Measurements from ENCODE around the gene CHCHD6. TPM values are rescaled to one million over a fixed set of nuclear protein-coding genes. Genes with fewer than 3 reads are reported as not detected.

The CHCHD6 gene
- total RNA-seq, 1 experiment from 2014 or later, result 36.3 TPM

DNA sequence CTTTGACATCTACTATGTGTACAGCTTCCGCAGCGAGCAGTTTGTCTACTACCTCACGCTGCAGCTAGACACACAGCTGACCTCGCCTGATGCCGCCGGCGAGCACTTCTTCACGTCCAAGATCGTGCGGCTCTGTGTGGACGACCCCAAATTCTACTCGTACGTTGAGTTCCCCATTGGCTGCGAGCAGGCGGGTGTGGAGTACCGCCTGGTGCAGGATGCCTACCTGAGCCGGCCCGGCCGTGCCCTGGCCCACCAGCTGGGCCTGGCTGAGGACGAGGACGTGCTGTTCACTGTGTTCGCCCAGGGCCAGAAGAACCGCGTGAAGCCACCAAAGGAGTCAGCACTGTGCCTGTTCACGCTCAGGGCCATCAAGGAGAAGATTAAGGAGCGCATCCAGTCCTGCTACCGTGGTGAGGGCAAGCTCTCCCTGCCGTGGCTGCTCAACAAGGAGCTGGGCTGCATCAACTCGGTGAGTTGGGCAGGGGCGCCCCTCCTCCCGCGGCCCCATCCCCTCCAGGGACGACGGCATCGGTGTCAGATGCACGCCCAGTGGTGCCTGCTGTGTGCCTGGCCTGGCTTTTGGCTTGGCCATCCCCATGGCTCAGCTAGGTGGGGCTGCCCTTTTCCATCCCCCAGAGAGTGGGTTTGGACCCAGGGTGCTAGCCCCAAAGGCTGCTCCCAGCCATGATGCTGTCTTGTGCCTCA, 285.4 kb downstream of the CHCHD6 start:
- Histone ChIP-seq H3K79me2 (ENCODE audit: insufficient read depth, low read length) (peaks cover 61% of the 10 kb centered on the region), H3K27ac (ENCODE audit: low read depth, low read length) (no peak overlapping the region; the same call in 1 of the 2 replicates), H4K20me1 (ENCODE audit: insufficient read depth) (no peaks in the 10 kb centered on the region), H3K9me3 (ENCODE audit: control insufficient read depth in 1 of 2, insufficient read depth in 1 of 2, low read depth in 1 of 2, low read length in 2 of 2) (no peaks in the 10 kb centered on the region), H3K36me3 (ENCODE audit: control insufficient read depth in 1 of 2, insufficient read depth in 2 of 2, low read length in 2 of 2) (peaks cover 0 to 10% of the 10 kb centered on the region in 2 experiments; a peak in 2 of 4 replicates), H3K4me3 (replicated peaks in 1 of 2; ENCODE audit: low read depth in 1 of 2, low read length in 2 of 2) (no peak overlapping the region), H3K4me1 (ENCODE audit: control insufficient read depth in 1 of 2, insufficient read depth in 2 of 2, low read length in 2 of 2) (peaks cover 0 to 2% of the 10 kb centered on the region in 2 experiments; a peak in 1 of 4 replicates), H3K9me2 (ENCODE audit: insufficient read depth) (no peaks in the 10 kb centered on the region), H3K27me3 (ENCODE audit: insufficient read depth, low read length) (no peaks in the 10 kb centered on the region), H2AFZ (ENCODE audit: low read depth, low read length, poor library complexity, severe bottlenecking) (no peak overlapping the region), H3K4me2 (ENCODE audit: low read length) (no peak overlapping the region), H3K9ac (ENCODE audit: low read length) (no peak overlapping the region)
- intact Hi-C loops (cut with micrococcal nuclease), result loop anchor here (10.0 kb wide), 1 partner anchor 465 kb away; no protein-coding TSS in a partner anchor
- RAD21 ChIA-PET (ENCODE audit: low non-redundant PET in 1 of 2, low total read pairs in 2 of 2, uncharacterized antibody in 2 of 2, unreplicated experiment in 2 of 2), result no interaction called here
- ATAC-seq (no peak), DNase-seq (ENCODE audit: low read depth, low spot score) (no peak)
- no TSS peak for BruUV-seq (replicated peaks)
- POLR2A ChIA-PET, result no interaction called here
- TF ChIP-seq, protein P1, sequence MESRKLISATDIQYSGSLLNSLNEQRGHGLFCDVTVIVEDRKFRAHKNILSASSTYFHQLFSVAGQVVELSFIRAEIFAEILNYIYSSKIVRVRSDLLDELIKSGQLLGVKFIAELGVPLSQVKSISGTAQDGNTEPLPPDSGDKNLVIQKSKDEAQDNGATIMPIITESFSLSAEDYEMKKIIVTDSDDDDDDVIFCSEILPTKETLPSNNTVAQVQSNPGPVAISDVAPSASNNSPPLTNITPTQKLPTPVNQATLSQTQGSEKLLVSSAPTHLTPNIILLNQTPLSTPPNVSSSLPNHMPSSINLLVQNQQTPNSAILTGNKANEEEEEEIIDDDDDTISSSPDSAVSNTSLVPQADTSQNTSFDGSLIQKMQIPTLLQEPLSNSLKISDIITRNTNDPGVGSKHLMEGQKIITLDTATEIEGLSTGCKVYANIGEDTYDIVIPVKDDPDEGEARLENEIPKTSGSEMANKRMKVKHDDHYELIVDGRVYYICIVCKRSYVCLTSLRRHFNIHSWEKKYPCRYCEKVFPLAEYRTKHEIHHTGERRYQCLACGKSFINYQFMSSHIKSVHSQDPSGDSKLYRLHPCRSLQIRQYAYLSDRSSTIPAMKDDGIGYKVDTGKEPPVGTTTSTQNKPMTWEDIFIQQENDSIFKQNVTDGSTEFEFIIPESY (IDR thresholded peaks at IDR 0.05; ENCODE audit: extremely low read depth, insufficient replicate concordance, low read length), result no peak
- TF ChIP-seq EZH2phosphoT487 (IDR thresholded peaks at IDR 0.05; ENCODE audit: borderline replicate concordance), result no peak
- CTCF ChIA-PET, result no interaction called here

DNA sequence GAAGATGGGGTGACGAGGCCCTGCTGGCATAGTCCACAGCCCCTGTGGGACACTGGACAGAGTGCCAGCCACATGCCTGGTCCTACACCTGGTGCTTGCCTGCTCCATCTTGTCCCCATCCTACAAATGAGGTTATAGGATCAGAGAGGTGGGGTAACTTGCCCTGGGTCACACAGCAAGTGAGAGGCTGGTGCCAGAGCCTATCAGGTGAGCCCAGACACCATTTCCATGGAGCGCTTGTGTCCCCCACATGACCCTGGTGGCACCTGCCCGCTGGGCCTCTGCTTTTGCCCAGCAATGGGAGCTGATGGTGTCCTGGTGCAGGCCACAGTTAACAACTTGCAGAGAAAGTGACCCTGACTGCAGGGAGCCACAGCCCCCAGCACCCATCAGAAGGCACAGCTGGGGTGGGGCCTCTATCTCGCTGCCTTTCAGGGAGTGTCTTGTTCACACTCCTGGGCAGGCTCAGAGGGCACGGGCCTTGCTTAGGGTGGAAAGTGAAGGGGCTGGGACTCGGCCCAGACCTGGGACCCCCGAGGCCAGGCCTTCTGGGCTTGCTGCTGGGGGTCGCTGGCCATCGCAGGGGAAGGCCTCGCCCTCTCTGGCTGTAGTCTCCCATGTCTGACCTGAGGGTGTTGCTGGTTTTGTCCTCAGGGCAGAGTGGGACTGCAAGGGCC, 286.1 kb downstream of the CHCHD6 start:
- no peak overlapping the region; the same call in 1 of the 2 replicates for H3K27ac ChIP-seq (ENCODE audit: low read depth, low read length)
- ATAC-seq (no peak), DNase-seq (ENCODE audit: low read depth, low spot score) (no peak)
- H3K79me2 ChIP-seq (ENCODE audit: insufficient read depth, low read length), result peaks cover 55% of the 10 kb centered on the region
- H3K4me2 ChIP-seq (ENCODE audit: low read length), result no peak overlapping the region
- POLR2A ChIA-PET, result no interaction called here
- H4K20me1 ChIP-seq (ENCODE audit: insufficient read depth), result no peaks in the 10 kb centered on the region
- no peaks in the 10 kb centered on the region for H3K9me2 ChIP-seq (ENCODE audit: insufficient read depth)
- H3K36me3 ChIP-seq (ENCODE audit: control insufficient read depth in 1 of 2, insufficient read depth in 2 of 2, low read length in 2 of 2), result peaks cover 0 to 10% of the 10 kb centered on the region in 2 experiments; a peak in 2 of 4 replicates
- CTCF ChIA-PET, result no interaction called here
- H3K4me3 ChIP-seq (replicated peaks in 1 of 2; ENCODE audit: low read depth in 1 of 2, low read length in 2 of 2), result no peak overlapping the region
- no TSS peak for BruUV-seq (replicated peaks)
- H3K27me3 ChIP-seq (ENCODE audit: insufficient read depth, low read length), result no peaks in the 10 kb centered on the region
- RAD21 ChIA-PET (ENCODE audit: low non-redundant PET in 1 of 2, low total read pairs in 2 of 2, uncharacterized antibody in 2 of 2, unreplicated experiment in 2 of 2), result no interaction called here
- intact Hi-C loops (cut with micrococcal nuclease), result no loop called here
- no peak overlapping the region for H3K9ac ChIP-seq (ENCODE audit: low read length)
- H3K9me3 ChIP-seq (ENCODE audit: control insufficient read depth in 1 of 2, insufficient read depth in 1 of 2, low read depth in 1 of 2, low read length in 2 of 2), result no peaks in the 10 kb centered on the region
- no peaks in the 10 kb centered on the region; a peak in 1 of 4 replicates for H3K4me1 ChIP-seq (ENCODE audit: control insufficient read depth in 1 of 2, insufficient read depth in 2 of 2, low read length in 2 of 2)
- no peak overlapping the region for H2AFZ ChIP-seq (ENCODE audit: low read depth, low read length, poor library complexity, severe bottlenecking)
- TF ChIP-seq YY1 (IDR thresholded peaks at IDR 0.05; ENCODE audit: extremely low read depth, insufficient replicate concordance, low read depth, low read length) (no peak), RAD21 (IDR thresholded peaks at IDR 0.05; ENCODE audit: low read depth) (no peak), POLR2A (IDR thresholded peaks at IDR 0.05; ENCODE audit: borderline replicate concordance, extremely low read depth, insufficient read depth, insufficient read length) (no peak), SIN3A (IDR thresholded peaks at IDR 0.05; ENCODE audit: low read depth) (no peak), ZFX (IDR thresholded peaks at IDR 0.05) (no peak), SRF (IDR thresholded peaks at IDR 0.05; ENCODE audit: low read depth) (no peak), SP1 (IDR thresholded peaks at IDR 0.05; ENCODE audit: low read depth) (no peak), CBX3 (IDR thresholded peaks at IDR 0.05; ENCODE audit: low read depth) (no peak), ZNF274 (IDR thresholded peaks at IDR 0.05; ENCODE audit: low read depth, low read length) (no peak), EGR1 (IDR thresholded peaks at IDR 0.05; ENCODE audit: low read depth) (no peak), FOSL1 (IDR thresholded peaks at IDR 0.05; ENCODE audit: low read depth) (no peak)
- TF ChIP-seq, protein P2, sequence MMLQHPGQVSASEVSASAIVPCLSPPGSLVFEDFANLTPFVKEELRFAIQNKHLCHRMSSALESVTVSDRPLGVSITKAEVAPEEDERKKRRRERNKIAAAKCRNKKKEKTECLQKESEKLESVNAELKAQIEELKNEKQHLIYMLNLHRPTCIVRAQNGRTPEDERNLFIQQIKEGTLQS (IDR thresholded peaks at IDR 0.05), result no peak
- TF ChIP-seq, protein P3, sequence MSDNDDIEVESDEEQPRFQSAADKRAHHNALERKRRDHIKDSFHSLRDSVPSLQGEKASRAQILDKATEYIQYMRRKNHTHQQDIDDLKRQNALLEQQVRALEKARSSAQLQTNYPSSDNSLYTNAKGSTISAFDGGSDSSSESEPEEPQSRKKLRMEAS (IDR thresholded peaks at IDR 0.05), result no peak

All from HCT116 (cell line).